HTERT RPE-1 (cell line): ENCODE data around the gene ITPR1.

Experiments used
- in situ Hi-C: fragments of 300-500 bp; cut with MboI; formaldehyde crosslinking; loops from 4 replicates; pipeline ENCODE4 v1.14.3; 2020; ENCODE audit warnings: low sequenced_read_pairs

The ITPR1 gene

DNA sequence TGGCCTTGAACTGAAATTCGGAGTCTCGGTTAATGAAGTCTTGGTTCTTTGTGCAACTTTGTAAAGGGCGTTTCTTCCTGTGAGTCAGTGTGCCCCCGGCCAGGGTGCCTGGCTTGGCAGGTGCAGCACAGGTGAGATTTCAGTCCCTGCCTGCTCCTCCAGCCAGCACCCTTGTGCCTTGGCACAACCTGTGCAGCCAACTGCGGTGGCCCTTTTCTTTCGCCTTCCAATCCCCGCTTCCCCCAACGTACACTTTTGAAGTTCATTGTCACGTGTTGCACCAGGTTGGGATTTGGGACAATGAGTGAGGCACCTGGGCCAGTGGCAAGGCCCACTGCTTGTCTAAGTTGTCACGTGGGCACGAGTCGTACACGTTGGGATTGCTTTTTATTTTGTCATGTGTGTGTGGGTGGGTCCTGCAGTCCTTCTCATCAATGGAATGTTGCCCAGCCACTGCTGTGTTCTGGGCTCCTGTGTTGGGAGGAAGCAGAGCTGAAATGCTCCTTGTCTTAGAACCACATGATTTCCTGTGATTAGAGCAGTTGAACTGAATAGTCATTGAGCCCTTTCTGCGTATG is 243.2 kb downstream of the ITPR1 start:
- in situ Hi-C loops, result no loop called here

GRCh38 chr3:4738737-4739274 is 245.7 kb downstream of the ITPR1 start:
- in situ Hi-C loops, result no loop called here

DNA sequence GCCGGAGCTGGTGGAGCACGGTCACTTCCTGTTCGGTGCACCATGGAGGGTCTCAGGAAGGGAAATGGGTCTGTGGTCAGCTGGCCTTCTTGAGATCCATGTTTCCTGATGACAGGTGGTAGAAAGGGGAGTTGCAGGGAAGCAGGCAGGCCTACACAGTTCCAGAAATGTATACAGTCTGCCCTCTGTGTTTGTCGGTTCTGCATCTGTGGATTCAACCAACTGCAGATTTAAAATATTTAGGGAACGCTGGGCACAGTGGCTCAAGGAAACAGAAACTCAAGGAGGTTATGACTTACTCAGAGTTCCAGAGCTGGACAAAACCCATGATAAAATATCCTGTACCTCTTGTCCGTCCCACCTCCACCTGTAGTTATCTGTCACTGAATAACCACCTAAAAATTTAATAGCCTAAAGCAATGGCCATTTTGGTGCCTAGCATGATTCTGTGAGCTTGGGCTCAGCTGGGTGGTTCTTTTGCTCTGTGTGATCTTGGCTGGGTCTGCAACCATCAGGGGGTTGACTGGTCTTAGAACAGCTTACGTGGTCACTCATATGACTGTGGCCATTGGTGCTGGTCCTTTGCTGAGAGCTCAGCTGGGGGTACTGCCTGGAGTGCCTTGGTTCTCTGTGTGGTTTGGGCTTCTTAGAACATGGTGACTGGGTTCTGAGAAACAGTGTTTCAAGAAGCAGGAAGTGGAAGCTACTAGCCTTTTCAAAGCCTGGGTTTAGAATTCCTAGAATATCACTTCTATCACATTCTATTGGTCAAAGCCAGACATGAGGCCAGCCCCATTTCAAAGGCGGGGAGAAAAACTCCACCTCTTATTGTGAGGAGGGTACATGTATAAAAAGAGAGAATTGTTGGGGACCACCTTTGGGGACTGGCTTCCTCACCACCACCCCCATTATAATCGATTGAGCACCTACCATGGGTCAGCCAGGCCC is 246.4 kb downstream of the ITPR1 start:
- in situ Hi-C loops, result no loop called here

DNA sequence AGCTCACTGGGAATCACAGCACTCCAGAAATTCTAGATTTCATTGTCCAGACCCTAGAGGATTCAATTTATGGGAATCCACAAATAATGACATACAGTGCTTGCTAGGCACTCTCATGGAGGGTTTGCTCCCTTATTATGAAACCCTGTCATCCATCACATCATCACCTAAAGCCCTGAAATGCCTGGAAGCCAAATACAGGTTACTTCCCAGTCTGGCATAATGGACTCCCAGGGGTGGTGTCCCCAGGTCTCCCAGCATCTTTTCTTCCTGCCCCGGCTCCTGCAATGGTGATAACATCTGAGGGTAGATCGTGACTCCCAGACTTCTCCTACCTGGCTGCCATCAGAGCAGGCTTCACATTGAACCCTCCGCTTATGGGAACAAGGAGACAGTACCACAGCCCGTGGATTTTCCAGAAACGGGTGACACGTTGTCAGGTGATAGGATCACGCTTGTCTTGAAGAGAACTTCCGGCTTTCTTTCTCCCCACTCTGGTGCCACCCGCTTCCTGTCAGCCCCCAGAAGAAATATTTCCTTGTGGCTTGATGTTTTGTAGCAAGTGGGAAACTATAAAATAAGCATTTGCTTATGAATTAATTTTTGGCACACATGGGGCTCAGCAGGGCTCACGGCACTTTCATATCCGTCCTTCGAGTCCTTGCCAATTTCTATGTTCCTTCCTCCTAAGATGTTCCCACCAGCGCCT is 247.4 kb downstream of the ITPR1 start:
- in situ Hi-C loops, result no loop called here

GRCh38 chr3:4741106-4741403 is 247.9 kb downstream of the ITPR1 start:
- in situ Hi-C loops, result no loop called here

- in situ Hi-C loops, result no loop called here
Measured at GRCh38 chr3:4741404-4742307, 248.5 kb downstream of the ITPR1 start.

DNA sequence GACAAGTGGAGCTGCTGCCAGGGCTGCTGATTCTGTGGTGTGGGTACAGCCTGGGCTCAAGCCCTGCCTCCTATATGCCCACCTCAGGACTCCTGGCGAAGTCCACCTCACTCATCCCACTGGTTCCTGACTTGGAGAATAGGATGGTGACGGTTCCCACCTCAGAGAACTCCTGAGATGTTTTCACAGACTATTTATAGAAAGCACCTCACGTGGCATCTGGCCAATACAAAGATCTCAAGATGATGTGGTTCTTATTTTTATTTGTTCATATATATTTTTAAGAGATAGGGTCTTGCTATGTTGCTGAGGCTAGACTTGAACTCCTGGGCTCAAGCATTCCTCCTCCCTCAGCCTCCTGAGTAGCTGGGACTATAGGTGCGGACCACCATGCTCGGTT is 249.2 kb downstream of the ITPR1 start:
- in situ Hi-C loops, result no loop called here

DNA sequence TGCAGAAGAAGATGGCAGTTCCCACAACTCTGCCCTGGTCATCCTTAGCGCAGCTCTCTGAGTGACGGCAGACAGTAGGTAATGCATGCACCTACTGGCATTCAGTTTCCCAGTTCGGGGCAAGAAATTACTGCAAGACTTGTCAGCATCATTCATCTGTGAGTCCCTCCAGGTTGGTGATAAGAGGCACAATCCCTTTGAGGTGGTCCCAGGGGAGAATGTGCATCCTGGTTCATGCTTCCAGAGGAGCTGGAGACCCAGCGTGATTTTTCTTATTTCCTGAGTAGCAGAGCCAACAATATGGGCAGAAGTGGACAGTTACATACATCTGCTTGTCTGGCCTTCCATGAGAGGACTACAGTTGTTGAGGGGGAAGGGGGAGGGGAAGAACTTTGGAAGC is 250.2 kb downstream of the ITPR1 start:
- in situ Hi-C loops, result no loop called here

DNA sequence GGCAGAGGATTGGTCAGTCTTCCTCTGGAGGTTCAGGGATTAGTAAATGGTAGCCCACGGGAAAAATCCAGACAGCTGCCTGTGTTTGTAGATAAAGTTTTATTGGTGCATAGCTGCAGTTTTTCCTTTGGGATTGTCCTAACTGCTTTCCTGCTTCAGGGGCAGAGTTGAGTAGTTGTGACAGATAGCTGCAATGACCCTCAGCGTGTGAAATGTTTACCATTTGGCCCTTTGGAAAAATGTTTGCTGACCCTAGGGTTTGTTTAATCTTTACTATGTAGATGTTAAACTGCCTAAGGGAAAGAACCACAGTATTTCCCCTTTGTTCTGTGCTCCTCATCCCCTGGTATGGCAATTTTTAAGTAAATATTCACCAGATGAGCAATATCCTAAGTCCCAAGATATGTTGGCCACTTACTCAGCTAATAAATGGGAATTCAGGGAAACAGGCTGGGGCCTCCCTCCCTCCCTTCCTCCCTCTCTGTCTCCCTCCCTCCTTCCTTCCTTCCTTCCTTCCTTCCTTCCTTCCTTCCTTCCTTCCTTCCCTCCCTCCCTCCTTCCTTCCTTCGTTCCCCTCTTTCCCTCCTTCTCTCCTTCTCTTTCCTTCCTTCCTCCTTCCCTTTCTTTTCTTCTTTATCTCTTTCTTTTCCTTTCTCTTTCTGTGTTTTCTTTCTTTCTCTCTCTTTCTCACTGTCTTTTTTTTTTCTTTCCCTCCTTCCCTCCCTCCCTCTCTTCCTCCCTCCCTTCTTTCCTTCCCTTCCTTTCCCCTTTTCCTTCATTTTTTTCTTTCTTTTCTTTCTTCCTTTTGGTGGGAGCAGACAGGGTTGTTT is 251.5 kb downstream of the ITPR1 start:
- in situ Hi-C loops, result no loop called here

- in situ Hi-C loops, result no loop called here
Measured at GRCh38 chr3:4745235-4745610, 252.1 kb downstream of the ITPR1 start.

DNA sequence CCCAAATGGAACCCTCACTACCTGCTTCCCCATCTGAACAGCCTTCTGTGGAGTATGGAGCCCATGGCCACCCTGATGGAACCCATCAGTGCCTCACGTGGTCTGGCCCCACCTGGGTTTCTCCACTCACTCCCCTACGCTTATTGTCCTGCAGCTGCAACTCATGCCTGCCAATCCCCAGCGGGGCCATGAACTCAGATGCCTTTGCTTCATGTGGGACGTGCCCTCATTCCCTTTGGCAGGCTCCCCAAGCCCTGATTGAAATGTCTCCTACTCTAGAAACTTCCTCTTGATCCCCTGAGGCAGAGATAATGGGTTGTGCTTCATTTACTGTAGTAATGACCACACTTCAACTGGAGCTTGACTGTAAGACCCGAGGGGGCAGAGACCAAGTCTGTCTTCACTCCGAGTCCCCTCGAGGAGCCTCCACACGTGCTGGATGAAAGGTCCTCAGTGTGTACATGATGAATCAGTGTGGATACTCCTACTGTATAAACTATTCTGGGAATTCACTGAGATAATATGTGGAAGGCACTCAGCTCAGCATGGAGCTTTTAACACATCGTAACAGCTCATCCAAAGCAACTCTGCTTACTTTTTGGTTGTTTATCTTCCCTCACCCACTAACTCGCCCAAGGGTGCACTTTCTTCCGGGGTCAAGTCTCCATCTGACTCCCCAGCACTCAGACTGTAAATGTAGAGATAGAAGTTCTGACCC is 253.3 kb downstream of the ITPR1 start:
- in situ Hi-C loops, result no loop called here

DNA sequence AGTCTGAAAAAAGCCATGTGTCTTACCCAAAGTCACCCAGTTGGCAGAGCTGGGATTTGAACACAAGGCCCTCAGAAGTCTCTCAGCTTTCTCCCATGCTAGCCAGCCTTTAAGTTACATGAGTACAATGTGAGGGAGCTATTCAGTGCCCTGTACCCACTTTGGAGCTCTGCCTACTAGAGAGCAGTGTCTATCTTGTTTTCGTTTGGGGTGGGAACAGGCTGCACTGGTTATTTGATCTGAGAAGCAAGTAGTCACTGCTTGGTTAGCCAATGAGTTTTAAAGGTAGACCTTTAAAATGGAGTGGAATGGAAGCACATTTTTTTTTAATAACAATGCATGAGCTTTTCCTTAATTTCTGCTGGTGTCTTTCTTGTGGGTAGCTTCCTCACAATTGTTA is 255.0 kb downstream of the ITPR1 start:
- in situ Hi-C loops, result no loop called here

GRCh38 chr3:4748701-4749378 is 255.7 kb downstream of the ITPR1 start:
- in situ Hi-C loops, result no loop called here

GRCh38 chr3:4749567-4750002 is 256.4 kb downstream of the ITPR1 start:
- in situ Hi-C loops, result no loop called here

DNA sequence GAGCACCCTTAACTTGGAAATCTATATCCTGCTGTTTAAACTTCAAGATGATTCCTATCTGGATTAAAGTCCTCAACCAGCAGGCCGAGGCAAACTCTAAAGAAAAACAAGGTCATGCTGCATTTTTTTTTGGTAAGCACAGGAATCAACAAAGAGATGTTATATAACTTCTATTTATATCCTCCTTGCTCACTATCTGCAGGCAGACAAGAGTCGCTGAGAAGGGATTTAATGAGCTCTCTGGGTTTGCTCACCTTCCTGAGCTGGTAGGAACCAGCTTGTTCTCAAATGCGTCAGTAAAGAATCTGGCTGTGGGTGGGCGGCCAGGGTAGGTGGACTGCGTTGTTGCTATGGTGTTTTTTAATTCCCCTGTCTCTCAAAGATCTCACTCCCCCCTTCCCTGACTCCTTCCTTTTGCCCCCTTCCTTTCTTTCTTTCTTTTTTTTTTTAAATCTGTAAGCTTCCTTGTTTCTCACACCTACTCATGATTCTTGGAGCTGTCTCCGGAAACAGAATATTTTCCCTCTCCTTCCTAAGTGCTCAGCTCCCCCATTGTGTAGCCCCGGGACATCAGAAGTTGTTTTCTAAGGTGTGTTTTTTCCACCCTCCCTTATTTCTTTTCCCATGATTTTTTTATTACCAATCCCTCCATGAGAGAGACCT is 257.3 kb downstream of the ITPR1 start:
- in situ Hi-C loops, result no loop called here

GRCh38 chr3:4751029-4751501 is 257.9 kb downstream of the ITPR1 start:
- in situ Hi-C loops, result no loop called here

DNA sequence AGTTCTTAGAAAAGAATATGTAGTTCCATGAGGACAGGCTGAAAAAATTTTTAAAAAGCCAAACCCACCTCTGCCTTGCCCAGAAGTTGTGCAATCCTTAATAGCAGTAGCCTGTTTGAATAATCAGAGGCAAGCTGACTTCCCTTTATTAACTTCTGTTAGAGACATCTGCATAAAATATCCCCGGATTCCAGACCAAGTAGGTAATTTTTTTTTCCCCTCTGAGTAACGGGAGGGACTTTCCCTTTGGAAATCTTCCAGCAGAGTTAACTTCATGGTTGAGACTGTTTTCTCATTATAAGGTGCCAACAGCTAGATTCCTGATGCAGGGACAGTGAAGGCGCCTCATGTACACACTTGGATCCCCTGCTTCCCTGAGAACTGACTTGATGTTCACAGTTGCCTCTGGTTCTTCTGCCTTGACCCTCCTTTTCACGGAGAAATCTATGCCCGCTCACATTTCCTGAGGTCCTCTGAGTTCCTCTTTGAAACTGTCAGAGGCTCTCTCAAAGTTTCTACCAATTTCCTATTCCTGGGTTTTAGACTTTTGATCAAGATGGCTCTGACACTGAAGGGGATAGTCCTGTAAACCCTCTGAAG is 258.5 kb downstream of the ITPR1 start:
- in situ Hi-C loops, result no loop called here
